Measurements from ENCODE around the gene SLC39A1. TPM values are rescaled to one million over a fixed set of nuclear protein-coding genes. Genes with fewer than 3 reads are reported as not detected.
A peak's percentile ranks its signal among the peaks of the same experiment; 100 is the strongest.

Gene SLC39A1
- total and polyA plus RNA-seq, 9 of the 15 experiments (the other 6 are each of a cell fraction or from before 2014, with no cell fraction given): 9.9 to 81.1 (median 62.7) TPM

- TF ChIP-seq, protein P1, sequence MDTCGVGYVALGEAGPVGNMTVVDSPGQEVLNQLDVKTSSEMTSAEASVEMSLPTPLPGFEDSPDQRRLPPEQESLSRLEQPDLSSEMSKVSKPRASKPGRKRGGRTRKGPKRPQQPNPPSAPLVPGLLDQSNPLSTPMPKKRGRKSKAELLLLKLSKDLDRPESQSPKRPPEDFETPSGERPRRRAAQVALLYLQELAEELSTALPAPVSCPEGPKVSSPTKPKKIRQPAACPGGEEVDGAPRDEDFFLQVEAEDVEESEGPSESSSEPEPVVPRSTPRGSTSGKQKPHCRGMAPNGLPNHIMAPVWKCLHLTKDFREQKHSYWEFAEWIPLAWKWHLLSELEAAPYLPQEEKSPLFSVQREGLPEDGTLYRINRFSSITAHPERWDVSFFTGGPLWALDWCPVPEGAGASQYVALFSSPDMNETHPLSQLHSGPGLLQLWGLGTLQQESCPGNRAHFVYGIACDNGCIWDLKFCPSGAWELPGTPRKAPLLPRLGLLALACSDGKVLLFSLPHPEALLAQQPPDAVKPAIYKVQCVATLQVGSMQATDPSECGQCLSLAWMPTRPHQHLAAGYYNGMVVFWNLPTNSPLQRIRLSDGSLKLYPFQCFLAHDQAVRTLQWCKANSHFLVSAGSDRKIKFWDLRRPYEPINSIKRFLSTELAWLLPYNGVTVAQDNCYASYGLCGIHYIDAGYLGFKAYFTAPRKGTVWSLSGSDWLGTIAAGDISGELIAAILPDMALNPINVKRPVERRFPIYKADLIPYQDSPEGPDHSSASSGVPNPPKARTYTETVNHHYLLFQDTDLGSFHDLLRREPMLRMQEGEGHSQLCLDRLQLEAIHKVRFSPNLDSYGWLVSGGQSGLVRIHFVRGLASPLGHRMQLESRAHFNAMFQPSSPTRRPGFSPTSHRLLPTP (IDR thresholded peaks at IDR 0.05; ENCODE audit: borderline replicate concordance, extremely low read depth, insufficient read length): no peak
- TF ChIP-seq SNRNP70 (optimal IDR thresholded peaks at IDR 0.05; ENCODE audit: low read depth, low read length): no peak
- no peak for TF ChIP-seq CCAR2 (IDR thresholded peaks at IDR 0.05; ENCODE audit: low read depth, low read length)
- peak; percentile 79; the same call in 1 of the 2 replicates for TF ChIP-seq NR2C2 (CRISPR knock-in tag; IDR thresholded peaks at IDR 0.05)
- peak; percentile 85 for TF ChIP-seq NR2C2 (tag; IDR thresholded peaks at IDR 0.05)
- peak; percentile 70 for TF ChIP-seq C11orf30 (IDR thresholded peaks at IDR 0.05; ENCODE audit: low read depth)
- no peak for TF ChIP-seq BCL6 (CRISPR knock-in tag; IDR thresholded peaks at IDR 0.05)
- no peak for TF ChIP-seq SRSF7 (optimal IDR thresholded peaks at IDR 0.05; ENCODE audit: low read depth, low read length)
- TF ChIP-seq BRD9 (IDR thresholded peaks at IDR 0.05; ENCODE audit: low read depth, partially characterized antibody): no peak
- no peak for TF ChIP-seq GTF2A2 (tag; IDR thresholded peaks at IDR 0.05)
- TF ChIP-seq PML (IDR thresholded peaks at IDR 0.05; ENCODE audit: low read length): peak; percentile 67
- peak in 1 of 2 experiments; percentile 73; a peak in 2 of 4 replicates for TF ChIP-seq RCOR1 (IDR thresholded peaks at IDR 0.05; ENCODE audit: borderline replicate concordance in 1 of 2, low read depth in 2 of 2, low read length in 2 of 2)
- no peak; the same call in 1 of the 2 replicates for TF ChIP-seq HDAC2 (IDR thresholded peaks at IDR 0.05)
- peak; percentile 86 for TF ChIP-seq CXXC5 (CRISPR knock-in tag; IDR thresholded peaks at IDR 0.05)
- TF ChIP-seq U2AF2 (optimal IDR thresholded peaks at IDR 0.05; ENCODE audit: low read depth, low read length): no peak
- no peak for TF ChIP-seq PYGO2 (tag; IDR thresholded peaks at IDR 0.05)
- TF ChIP-seq SMAD1 (IDR thresholded peaks at IDR 0.05; ENCODE audit: low read depth, low read length, partially characterized antibody): no peak
- TF ChIP-seq RFX1 (IDR thresholded peaks at IDR 0.05): no peak
- no peak for TF ChIP-seq ZKSCAN8 (CRISPR knock-in tag; IDR thresholded peaks at IDR 0.05)
- TF ChIP-seq CHD4 (IDR thresholded peaks at IDR 0.05; ENCODE audit: insufficient read depth, insufficient replicate concordance, low read depth, low read length, poor library complexity, severe bottlenecking): no peak
- no peak for TF ChIP-seq ZNF354B (CRISPR knock-in tag; IDR thresholded peaks at IDR 0.05)
- TF ChIP-seq ATF7 (IDR thresholded peaks at IDR 0.05): peak; percentile 76
- peak; percentile 89 for TF ChIP-seq SUPT5H (IDR thresholded peaks at IDR 0.05)
- 0 out of 2 replicates have a peak, but pooled peaks have one; percentile 40 for TF ChIP-seq RHOXF2B (CRISPR knock-in tag; conservative IDR thresholded peaks at IDR 0.05)
- no peak for TF ChIP-seq ZNF583 (CRISPR knock-in tag; IDR thresholded peaks at IDR 0.05)
- TF ChIP-seq JUND (IDR thresholded peaks at IDR 0.05; ENCODE audit: borderline replicate concordance, low read depth, low read length): no peak; the same call in 1 of the 2 replicates
- no peak for TF ChIP-seq JUND (tag; IDR thresholded peaks at IDR 0.05; ENCODE audit: borderline replicate concordance, low read depth, low read length)
- TF ChIP-seq ARHGAP35 (IDR thresholded peaks at IDR 0.05; ENCODE audit: partially characterized antibody): no peak
- peak in 1 of 2 experiments; percentile 56; a peak in 2 of 4 replicates for TF ChIP-seq FOXA3 (CRISPR knock-in tag; conservative IDR thresholded peaks at IDR 0.05 in 1 of 2, IDR thresholded peaks at IDR 0.05 in 1 of 2)
These were observed 4.0 kb upstream of the SLC39A1 start, which contains the start of gene CREB3L4 (continued) for GRCh38 chr1:153967107-153967999.
